HG02763 (cell line): Measurements from ENCODE around the gene OSCP1.

Experiments used
- ATAC-seq: cut with Tn5 transposase; IDR thresholded peaks from one replicate; pipeline ENCODE4 v1.9.1; 2021; ENCODE audit warnings: mild to moderate bottlenecking, moderate library complexity; ENCODE audit not compliant: unreplicated experiment

OSCP1 gene

GRCh38 chr1:36406440-36406839 is 43.8 kb downstream of the OSCP1 start:
- ATAC-seq, result no peak

GRCh38 chr1:36402504-36402890 is 47.8 kb downstream of the OSCP1 start:
- no peak for ATAC-seq

DNA sequence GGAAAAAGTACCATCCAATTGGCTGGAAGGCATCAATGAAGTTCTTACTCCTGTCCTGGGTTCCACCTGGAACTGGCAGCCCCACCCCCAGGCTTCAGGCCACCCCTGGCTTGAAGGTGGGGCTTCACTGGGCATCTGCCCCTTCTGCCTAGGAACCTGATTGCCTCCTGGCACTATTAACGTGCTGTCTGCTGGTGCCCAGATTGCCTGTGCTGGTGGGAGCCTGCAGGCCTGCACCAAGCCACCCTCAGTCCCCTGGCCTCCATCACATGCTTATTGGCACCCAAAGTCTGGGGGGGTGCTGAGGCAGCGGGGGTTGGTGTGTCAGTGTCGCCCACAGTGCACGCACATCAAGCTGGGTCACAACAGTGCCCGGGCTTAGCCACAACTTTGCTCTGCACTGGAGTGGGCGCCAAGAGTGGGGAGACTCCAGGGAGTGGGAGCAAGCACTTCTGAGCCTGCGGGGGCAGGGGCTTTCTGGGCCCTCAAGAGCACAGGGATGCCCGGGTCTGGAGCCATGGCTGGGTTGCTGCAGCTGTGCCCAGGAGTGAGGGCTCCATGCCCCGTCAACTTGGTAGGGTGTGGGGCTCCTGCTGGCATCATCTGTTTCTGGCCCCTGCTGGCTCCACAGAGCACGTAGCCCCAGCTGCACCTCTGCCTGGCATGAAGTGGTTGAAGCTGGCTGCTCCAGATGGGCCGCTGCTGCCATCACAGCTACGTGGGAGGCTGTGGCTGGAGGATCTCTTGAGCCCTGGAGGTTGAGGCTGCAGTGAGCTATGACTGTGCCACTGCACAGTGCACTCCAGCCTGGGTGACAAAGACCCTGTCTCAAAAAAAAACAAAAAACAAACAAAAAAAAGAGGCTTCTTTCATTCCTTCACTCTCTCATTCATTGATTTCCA is 48.4 kb downstream of the OSCP1 start:
- ATAC-seq, result peak; percentile 1

GRCh38 chr1:36400825-36401601 is 49.2 kb downstream of the OSCP1 start:
- peak; percentile 66 for ATAC-seq

- ATAC-seq, result no peak
Measured at GRCh38 chr1:36400514-36400824, 49.8 kb downstream of the OSCP1 start.

DNA sequence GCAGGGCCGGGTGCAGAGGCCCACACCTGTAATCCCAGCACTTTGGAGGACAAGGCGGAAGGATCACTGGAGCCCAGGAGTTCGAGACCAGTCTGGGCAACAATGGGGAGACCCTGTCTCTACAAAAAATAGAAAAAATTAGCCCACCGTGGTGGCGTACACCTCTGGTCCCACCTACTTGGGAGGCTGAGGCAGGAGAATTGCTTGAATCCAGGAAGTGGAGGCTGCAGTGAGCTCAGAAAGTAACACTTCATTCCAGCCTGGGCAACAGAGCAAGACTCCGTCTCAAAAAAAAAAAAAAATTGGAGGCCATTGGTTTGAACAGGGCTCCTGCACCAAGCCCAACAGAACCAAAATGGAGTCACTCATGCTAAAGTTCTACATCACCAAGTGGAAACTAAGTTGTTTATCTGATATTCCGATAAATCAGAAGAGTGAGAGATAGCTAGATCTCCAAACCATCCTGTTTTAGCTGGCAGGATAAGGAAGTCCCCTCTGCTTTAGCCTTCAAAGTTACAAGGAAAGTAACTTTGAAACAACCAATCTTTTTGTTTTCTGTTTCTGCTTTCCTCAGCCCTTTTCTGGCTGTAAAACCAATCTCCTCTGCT is 51.8 kb downstream of the OSCP1 start:
- ATAC-seq, result no peak

DNA sequence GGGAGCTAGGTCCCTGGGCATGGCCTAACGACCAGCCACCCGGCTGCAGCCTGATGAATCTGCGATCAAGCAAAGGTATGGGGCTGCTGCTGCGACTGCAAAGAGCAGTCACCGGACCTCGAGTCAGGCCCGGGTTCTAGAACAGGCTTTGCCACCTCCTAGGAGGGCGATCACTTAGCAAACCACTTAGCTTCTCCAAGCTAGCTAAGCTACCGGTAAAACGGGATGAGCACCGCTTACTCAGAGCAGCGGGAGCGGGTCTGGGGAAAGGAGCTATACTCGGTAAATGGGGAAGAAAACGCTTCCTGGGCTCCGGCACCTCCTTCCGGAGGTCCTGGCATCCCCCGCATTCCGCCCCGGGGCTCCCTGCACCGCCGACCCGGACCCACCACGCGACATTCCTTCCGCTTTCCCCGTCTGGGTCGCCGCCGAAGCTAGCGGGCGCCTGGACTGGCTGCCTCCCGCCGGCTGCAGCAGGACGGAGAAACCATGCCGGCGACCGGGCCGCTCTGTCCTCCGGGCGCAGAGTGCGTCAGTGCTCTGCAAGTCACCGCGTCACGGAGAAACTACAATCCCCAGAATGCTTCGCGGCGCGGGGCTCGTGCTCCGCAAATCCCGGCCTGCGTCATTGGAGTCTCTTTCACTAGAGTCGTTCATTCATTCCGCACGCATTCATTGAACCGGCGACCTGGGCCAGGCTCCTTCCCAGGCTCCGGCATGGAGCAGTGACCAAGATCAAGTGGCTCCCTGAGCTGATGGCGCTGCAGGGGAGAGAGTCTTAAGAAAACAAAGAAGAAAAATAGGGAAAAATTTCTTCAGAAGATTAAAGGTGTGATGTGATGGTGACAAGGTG is 52.6 kb downstream of the OSCP1 start, which contains the start of gene LSM10:
Gene LSM10, minus strand, starts transcription at position 531 of the 853 bp plus-strand sequence. CDS start 3,779 bp downstream, outside the sequence.
- ATAC-seq, result peak; percentile 50

DNA sequence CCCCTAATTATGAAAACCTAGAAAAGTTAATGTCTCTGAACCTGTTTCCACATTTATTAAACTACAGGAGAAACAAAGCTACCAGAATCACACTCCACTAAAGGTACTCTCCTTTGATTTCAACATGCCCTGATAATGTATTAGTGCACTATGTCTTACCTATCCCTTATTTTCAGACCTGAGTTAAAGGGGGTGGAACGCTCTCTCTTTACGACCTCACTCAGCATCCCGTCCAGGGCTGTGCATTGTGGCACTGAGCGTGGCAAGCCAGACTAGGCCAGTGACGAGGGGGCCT is 53.2 kb downstream of the OSCP1 start:
- ATAC-seq, result no peak

GRCh38 chr1:36396359-36396758 is 53.9 kb downstream of the OSCP1 start:
- no peak for ATAC-seq

DNA sequence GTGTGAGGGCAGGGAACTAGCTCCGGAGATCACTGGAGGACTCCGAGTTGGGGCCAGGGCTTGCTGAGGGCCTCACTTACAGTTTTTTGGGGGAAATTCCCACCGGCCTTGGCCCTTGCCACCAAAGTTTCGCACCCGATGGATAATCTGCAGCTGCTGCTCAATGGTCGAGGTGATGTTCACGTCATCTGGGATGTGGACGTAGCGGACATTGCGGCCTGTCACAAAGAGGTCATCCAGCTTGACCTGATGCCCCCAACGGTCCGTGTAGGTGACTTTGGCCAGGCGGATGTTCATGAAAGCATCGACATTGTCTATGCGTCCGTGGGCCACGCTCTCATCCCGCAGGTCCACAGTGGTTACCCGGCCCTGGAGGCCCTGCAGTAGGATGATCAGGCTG is 56.6 kb downstream of the OSCP1 start:
- ATAC-seq, result no peak

DNA sequence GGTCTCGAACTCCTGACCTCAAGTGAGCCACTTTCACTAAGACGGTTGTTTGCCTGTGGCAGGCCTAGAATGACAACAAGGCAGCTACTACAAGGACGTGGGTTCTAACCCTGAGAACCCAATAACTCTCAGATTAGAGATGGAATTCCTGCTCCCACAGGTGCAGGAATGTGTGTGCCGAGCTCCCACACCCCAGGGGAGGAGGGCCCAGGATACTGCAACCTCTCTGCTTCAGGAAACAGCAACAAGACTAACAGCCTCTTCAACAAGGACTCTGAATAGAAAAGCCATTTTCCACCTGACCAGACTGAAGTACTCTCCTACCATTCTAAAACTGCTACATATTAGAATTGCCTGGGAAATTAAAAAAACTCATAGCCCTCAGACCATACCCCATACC is 57.4 kb downstream of the OSCP1 start:
- no peak for ATAC-seq

GRCh38 chr1:36391271-36391670 is 59.0 kb downstream of the OSCP1 start:
- ATAC-seq, result no peak

DNA sequence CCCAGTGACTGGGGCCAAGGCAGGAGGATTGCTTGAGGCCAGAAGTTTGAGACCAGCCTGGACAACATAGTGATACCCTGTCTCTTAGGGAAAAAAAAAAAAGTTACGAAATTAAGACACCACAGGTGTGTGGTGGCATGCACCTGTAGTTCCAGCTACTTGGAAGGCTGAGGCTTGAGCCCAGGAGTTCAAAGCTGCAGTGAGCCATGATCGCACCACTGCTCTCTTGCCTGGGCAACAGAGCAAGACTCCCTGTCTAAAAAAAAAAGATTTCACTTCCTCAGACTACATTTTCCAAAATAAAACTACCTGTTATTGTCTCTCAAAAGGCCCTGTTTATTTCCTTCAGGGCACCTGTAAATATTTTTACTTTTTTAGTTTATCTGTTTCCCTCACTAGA is 59.8 kb downstream of the OSCP1 start:
- ATAC-seq, result no peak

- ATAC-seq, result no peak
Measured at GRCh38 chr1:36389999-36390398, 60.3 kb downstream of the OSCP1 start.

DNA sequence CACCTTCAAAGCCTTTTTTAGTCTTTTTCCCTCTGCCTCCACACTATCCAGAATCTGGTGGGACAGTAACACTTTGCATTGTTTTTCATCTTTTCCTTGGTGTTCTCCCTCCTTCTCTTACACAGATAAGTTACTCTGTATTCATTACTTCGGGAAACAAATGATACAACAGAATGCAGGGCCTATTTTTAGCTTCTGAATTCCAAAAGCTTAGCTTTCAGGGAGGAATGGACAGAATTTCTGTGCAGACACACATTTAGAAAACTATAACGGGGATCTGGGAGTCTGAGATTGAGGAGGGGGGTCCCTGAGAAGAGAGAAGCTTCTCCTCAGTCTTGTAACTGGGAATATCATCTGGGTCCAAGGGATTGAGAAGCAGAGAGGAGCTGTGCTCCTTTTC is 61.0 kb downstream of the OSCP1 start:
- no peak for ATAC-seq

DNA sequence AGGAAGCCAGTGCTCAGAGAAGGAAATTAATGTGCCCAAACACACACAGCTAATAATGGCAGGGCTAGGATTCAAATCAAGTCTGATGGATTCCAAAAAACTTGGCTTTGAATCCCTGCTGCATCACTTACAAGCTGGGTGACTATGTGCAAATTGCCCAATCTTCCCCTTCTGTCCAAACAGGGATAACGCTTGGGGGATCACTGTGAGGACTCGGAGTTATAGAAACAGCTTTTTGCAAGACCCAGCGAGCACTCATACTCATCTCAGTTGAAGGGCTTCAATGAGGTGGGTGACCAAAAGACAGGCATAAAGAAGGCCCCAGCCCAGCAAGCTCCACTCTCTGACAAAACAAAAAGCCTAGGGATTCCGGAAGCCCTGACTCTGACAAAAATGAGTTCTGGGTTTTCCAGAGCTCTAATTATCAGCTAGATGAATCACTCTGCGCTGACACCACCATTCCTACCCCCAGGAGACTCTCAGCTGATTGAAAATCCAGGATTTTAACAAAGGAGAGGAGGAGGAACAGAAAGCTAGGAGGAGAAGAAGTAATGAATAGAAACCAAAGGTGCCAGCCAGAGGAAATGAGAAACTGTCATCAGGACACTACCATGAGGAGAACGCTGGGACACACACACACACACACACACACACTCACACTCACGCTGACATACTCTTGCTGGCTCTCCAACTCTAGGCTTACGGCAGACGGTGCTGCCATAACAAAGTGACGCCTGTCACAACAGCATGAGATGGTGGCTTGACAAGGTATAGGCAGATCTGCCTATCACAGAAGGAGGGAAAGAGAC is 62.9 kb downstream of the OSCP1 start:
- no peak for ATAC-seq

GRCh38 chr1:36386265-36387140 is 63.7 kb downstream of the OSCP1 start:
- ATAC-seq, result peak; percentile 23

DNA sequence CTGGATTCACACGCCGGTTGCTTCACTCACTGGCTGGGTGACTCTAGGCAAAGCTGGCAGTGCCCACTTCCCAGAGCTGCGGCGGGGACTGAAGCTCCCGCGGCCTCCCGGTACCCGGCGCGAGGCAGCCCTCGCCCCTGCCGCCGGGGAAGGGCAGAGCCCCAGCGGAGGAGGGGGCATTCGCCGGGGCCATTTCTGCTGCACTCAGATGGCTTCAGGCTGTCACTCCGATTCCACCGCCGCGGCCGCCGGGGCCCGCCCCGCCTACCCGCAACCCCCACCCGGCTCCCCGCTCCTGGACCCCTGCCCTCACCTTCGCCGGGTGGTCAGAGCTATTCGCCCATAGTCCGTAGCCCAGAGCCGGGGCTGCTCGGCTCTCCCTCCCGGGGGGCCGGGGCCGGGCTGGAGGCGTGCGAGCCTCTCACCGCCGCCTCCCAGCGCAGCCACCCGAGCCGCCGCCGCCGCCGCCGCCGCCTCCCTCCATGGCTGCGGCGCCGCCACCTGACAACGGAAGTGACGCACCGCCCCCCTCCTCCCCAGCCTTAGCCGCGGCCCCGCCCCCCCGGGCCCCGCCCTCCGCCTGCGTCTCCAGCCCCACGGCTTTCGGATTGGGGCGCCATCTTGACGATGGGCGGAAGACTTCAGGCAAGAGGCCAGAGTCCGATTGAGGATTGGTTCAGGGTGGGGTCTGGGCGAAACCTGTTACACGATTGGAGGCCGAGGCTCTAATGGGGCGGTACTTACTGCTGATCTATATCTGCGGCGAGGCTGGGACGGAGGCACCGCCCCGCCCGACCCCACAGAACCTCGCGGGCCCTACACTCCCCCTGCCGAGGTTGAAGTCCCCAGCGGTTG is 64.6 kb downstream of the OSCP1 start, which contains the start of gene STK40:
Gene STK40, minus strand, starts transcription at position 515 of the 855 bp plus-strand sequence. CDS start 24,592 bp downstream, outside the sequence.
- ATAC-seq, result peak; percentile 82
